ENCODE results near the gene RHBDF2.

DNA sequence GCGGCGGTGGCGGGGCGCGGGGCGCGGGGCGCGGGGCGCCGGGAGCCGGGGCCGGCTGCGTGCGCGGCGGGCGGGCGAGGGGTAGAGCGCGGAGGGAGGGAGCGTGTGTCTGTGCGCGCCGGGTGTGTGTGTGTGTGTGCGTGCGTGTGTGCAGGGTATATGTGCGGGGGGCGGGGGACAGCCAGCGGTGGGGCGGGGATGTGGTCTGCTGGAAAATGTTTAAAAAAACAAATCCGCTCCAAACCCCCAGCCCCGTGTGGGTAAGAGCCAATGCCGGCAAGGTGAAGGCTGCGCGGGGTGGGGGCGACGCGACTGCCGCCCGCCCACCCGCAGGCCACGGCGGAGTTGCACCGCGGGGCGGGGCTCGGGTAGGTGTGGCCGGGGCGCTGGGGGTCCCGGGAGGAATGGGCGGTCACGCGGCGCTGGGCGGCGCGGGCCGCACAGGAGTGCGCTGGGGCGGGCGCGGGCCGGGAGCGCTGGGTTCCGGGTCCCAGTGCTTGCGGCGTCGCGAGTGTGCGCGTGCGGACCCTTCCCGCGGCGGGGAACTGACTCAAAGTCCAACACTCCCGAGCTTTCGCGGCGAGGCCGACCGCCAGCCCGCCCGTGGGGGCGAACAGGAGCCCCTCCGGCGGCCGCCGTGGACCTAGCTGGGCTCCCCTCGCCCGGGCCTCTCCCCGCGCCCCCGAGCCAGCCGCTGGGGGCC lies 36.5 kb upstream of the RHBDF2 start, which contains the start of gene CYGB:
- TF ChIP-seq, protein P1, sequence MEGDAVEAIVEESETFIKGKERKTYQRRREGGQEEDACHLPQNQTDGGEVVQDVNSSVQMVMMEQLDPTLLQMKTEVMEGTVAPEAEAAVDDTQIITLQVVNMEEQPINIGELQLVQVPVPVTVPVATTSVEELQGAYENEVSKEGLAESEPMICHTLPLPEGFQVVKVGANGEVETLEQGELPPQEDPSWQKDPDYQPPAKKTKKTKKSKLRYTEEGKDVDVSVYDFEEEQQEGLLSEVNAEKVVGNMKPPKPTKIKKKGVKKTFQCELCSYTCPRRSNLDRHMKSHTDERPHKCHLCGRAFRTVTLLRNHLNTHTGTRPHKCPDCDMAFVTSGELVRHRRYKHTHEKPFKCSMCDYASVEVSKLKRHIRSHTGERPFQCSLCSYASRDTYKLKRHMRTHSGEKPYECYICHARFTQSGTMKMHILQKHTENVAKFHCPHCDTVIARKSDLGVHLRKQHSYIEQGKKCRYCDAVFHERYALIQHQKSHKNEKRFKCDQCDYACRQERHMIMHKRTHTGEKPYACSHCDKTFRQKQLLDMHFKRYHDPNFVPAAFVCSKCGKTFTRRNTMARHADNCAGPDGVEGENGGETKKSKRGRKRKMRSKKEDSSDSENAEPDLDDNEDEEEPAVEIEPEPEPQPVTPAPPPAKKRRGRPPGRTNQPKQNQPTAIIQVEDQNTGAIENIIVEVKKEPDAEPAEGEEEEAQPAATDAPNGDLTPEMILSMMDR (optimal IDR thresholded peaks at IDR 0.05 in 1 of 3, IDR thresholded peaks at IDR 0.05 in 1 of 3, conservative IDR thresholded peaks at IDR 0.05 in 1 of 3; ENCODE audit: extremely low read depth in 1 of 3, insufficient read depth in 2 of 3, low read length in 3 of 3), result no peak
- TF ChIP-seq EZH2 (IDR thresholded peaks at IDR 0.05; ENCODE audit: low read length), result peak; percentile 38

Measured in keratinocyte (primary cell).